Activated effector memory CD4-positive, alpha-beta T cell treated with Interleukin-2 at 50 U/mL for 16 hours (primary cell): Measurements from ENCODE around the gene MLH1.

Source experiments
- DNase-seq: peaks from one replicate; pipeline ENCODE4 v3.0.0-alpha.2; 2020

MLH1 gene

DNA sequence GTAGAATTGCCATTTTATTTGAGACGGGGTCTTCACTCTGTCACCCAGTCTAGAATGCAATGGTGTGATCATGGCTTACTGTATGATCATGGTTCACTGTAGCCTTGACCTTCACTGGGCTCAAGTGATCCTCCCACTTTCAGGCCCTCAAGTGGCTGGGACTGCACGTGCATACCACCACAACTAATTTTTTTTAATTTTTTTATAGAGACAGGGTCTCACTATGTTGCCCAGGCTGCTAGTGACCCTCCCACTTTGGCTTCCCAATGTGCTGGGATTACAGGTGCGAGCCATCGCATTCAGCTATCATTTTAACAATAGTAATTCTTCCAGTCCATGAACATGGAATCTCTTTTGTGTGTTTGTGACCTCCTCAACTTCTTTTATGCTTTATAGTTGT is 12.3 kb upstream of the MLH1 start:
- DNase-seq: no peak

DNA sequence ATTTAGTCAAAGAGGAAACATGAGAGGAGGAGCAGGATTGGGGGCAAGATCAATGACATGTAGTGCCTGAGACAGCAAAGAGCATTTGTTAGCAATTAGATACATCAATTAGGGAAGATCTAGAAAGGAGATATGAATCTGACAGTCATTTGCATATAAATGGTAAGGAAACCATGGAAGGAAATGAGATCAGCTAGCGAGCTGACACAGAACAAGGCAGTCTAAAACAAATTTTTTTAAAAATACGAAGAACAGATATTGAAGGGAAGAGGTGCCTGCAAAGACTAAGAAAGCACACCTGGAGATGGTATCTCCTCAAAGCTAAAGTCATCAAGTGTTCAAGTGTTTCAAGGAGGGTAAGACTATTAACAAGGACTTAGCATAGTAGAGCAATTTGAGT is 5.0 kb upstream of the MLH1 start:
- no peak for DNase-seq

GRCh38 chr3:36989005-36989404 is 4.3 kb upstream of the MLH1 start:
- no peak for DNase-seq

GRCh38 chr3:36989568-36989967 is 3.8 kb upstream of the MLH1 start:
- no peak for DNase-seq

DNA sequence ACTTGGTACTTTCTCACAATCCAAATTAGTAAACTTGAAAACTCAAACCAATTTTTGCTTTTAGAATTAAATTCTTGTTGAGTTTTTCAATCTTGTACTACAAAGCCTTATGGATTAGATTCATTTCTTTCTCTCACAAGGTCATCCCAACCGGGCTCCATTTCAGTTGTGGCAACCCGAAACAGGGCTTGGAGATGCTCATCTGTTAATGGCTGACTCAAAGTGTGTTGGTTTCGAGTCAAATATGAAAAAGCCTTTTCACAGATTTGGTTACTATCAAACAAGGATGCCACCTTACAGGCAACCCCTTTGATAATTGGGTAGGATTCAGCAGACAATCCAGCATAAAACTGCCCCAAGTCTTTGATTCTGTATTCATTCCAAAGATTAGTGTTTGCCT is 2.2 kb upstream of the MLH1 start:
- DNase-seq: no peak

DNA sequence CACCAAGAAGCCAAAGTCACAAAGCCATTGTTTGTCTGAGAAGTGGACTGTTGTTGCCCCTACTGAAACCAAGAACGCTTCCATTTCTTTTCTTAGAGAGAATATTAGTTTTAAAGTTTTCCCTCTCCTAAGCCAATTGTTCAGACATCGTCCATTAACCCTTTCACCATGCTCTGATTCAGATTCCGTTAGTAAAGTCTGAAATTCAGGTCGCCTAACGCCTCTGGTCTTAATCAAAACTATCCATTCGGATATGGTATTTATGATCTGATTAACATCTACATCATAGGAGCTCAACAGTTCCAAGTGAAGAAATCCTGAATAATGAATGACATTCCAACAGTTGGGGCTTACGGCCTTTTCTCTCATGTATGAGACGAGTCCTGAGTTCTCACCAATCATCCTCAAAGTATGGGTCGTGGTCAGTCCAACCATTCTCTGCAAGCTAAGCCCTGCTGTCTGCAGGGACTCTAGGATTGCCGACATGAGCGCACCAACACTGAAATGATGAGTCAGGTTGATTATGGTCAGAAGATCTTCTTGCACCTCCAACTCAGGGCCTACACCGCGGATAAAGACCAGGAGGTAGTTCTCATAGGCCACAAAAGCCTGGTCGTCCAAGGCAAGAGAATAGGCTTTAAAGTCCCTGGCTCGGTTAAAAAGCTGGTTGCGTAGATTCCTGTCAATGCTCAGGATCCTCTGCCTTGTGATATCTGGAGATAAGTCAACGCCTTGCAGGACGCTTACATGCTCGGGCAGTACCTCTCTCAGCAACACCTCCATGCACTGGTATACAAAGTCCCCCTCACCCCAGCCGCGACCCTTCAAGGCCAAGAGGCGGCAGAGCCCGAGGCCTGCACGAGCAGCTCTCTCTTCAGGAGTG is 1.2 kb upstream of the MLH1 start:
- no peak for DNase-seq

DNA sequence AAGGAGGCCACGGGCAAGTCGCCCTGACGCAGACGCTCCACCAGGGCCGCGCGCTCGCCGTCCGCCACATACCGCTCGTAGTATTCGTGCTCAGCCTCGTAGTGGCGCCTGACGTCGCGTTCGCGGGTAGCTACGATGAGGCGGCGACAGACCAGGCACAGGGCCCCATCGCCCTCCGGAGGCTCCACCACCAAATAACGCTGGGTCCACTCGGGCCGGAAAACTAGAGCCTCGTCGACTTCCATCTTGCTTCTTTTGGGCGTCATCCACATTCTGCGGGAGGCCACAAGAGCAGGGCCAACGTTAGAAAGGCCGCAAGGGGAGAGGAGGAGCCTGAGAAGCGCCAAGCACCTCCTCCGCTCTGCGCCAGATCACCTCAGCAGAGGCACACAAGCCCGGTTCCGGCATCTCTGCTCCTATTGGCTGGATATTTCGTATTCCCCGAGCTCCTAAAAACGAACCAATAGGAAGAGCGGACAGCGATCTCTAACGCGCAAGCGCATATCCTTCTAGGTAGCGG is 452 bp upstream of the MLH1 start, which contains the start of gene EPM2AIP1:
EPM2AIP1 (minus strand) TSS at position 326 of the 520 bp plus-strand sequence; CDS start at position 272, 54 bp downstream.
- DNase-seq: no peak

GRCh38 chr3:37014620-37015019 is 21.3 kb downstream of the MLH1 start:
- no peak for DNase-seq

GRCh38 chr3:37015642-37016041 is 22.3 kb downstream of the MLH1 start:
- DNase-seq: no peak

- DNase-seq: no peak
Measured at GRCh38 chr3:37016903-37017302, 23.6 kb downstream of the MLH1 start.

- no peak for DNase-seq
Measured at GRCh38 chr3:37017683-37018082, 24.4 kb downstream of the MLH1 start.

DNA sequence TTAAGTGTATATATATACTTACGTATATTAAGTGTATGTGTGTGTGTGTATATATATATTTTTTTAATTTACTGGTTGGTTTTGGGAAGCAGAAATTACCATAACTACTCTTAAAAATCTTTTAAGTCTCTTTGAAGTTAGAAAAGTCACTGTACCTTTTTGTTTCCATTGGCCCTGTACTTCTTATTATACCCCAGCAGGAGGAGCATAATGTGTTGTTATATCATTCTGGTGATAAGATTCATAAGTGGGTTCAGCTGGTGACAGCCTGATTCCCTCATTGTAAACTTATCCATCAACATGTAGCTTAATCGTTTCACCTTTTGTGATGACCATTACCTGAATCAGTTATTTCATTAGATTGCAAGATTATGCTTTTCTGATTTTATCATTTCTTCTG is 30.8 kb downstream of the MLH1 start:
- no peak for DNase-seq

DNA sequence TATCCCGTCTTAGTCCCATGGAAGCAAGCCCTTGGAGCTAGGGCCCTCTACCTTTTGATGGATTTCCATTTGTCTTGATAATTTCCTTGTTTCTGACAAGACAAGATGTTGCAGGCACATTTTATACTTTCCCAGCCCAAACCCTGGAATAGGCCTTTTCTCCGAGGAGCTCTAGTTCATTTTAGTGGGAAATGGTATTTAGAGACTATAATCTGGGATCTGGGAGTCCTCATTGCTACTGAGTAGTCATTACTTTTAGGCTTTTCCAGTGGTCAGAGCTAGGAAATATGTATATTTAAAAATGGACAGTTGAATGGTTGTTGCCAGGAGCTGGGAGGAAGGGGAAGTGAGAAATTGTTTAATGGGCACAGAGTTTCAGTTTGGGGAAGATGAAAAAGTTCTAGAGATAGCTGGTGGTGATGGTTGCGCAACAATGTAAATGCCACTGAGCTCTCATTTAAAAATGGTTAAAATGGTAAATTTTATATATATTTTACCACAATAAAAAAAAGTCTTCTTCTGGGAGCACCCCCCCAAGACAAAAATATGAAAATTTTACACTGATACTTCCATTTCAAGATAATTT is 31.6 kb downstream of the MLH1 start:
- no peak for DNase-seq

DNA sequence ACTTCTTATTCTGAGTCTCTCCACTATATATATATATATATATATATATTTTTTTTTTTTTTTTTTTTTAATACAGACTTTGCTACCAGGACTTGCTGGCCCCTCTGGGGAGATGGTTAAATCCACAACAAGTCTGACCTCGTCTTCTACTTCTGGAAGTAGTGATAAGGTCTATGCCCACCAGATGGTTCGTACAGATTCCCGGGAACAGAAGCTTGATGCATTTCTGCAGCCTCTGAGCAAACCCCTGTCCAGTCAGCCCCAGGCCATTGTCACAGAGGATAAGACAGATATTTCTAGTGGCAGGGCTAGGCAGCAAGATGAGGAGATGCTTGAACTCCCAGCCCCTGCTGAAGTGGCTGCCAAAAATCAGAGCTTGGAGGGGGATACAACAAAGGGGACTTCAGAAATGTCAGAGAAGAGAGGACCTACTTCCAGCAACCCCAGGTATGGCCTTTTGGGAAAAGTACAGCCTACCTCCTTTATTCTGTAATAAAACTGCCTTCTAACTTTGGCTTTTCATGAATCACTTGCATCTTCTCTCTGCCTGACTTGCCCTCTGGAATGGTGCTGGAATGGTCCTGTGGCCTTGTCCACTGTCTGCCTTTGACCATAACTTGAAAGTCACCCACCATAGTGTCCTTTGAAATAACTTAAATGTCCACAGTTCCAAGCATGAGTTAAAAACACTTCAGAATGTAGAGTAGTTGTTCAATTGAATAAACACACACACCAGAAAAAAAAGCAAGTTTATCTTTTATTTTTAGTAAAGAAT is 32.4 kb downstream of the MLH1 start:
- no peak for DNase-seq

GRCh38 chr3:37026851-37027250 is 33.5 kb downstream of the MLH1 start:
- DNase-seq: no peak

DNA sequence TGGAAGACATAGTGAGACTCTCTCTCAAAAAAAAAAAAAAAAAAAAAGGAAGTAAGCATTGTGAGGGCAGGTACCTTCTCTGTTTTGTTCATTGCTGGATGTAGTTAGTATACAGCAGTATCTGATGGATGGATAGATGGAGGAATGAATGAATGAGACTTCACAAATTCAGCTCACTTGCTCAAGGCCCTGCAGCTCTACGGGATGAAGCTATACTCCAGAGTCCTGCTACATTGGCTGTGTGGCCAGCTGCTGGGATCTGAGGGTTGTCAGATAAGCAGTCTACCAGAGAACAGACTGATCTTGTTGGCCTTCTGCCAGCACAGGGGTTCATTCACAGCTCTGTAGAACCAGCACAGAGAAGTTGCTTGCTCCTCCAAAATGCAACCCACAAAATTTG is 35.0 kb downstream of the MLH1 start:
- no peak for DNase-seq

DNA sequence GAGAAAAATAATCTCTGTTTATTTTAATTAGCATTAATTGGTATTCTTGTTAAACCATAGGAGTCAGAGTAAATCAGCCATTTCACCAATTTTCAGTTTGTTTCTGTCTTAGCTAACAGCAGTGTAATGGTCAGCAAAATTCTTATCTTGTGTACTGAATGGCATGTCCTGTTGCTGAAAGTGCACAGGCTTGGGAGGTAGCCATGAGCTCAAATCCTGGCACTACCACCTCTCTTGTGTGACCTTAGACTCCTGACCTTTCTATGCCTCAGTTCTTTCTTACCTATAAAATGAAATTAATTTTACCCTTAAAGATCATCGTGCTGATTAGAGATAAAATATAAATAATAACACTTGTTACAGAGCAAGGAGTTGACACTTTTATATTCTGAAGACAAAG is 35.8 kb downstream of the MLH1 start:
- no peak for DNase-seq

DNA sequence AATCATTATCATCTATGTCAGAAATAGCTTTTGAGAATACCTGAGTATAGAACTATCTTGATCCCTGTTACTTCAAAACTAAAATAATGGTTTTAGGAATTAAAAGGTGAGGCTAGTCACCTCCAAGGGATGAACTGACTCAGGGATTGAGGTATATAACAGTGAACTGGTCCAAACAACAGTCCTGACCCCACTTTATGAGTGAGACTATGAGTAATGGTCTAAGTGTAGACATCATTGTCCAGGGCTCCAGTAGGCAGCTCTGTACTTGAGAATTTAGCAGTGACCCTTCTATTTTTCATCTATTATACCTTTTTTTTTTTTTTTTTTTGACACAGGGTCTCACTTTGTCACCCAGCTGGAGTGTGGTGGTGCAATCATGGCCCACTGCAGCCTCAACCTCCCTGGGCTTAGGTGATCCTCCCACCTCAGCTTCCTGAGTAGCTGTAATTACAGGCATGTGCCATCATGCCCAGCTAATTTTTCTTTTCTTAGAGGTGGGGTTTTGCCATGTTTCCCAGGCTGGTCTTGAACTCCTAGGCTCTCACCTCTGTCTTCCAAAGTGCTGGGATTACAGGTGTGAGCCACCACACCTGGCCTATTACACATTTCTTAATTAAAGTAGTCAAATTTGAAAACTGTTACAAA is 36.3 kb downstream of the MLH1 start:
- DNase-seq: no peak

- DNase-seq: no peak
Measured at GRCh38 chr3:37030588-37030987, 37.3 kb downstream of the MLH1 start.

GRCh38 chr3:37031096-37031682 is 37.9 kb downstream of the MLH1 start:
- no peak for DNase-seq

DNA sequence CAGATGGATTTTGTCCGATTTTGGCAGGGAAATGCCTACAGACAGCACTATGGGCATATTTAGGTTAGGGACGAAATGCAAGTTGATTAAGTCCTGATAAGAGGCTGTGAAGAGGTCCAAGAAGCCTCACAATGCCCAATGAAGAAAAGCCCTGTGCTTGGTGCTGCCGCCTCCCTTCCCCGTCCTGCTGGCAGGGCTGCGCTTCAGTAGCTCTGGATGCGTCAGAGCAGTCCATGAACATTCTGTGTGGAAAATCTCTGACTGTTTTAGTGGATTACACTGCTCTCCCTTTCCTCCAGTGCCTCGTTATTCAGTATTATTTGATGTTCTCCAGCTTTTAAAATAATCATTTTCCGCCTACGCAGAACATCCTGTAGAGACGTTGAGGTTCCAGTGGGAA is 39.6 kb downstream of the MLH1 start:
- no peak for DNase-seq

DNA sequence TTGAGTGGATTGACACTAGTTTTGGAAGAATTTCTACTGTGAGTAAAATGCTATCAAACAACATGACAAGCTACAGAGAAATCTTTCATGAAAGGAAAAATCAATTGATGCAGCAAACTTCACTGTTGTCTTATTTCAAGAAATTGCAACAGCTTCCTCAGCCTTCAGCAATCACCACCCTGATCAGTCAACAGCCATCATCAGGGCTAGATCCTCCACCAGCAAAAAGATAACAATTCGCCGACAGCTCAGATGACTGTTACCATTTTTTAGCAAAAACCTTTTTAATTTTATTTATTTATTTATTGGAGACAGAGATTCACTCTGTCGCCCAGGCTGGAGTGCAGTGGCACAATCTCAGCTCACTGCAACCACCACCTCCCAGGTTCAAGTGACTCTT is 44.0 kb downstream of the MLH1 start:
- DNase-seq: no peak
